Testis (tissue), 2 donors: ENCODE data around the gene ARHGEF28.

Experiments
- CTCF ChIP-seq, 3 experiments: fragments of 450-650 bp in 2 of 3; fragments of 200-600 bp in 1 of 3; sonication (generic) in 1 of 3; IDR thresholded peaks; one replicate each; pipeline ENCODE4 v1.5.1; 2016 to 2019; ENCODE audit warnings: antibody characterized with exemption in 3 of 3, mild to moderate bottlenecking in 2 of 3, moderate library complexity in 1 of 3
- POLR2A ChIP-seq: fragments of 450-650 bp; IDR thresholded peaks from one replicate; pipeline ENCODE4 v1.6.1; 2017; ENCODE audit warnings: antibody characterized with exemption, mild to moderate bottlenecking, moderate library complexity

GRCh38 chr5:73631500-73631899 lies 5.5 kb downstream of the ARHGEF28 start:
- TF ChIP-seq POLR2A (no peak), CTCF (IDR thresholded peaks at IDR 0.05) (no peak)
